DND-41 (cell line): ENCODE data around the gene TSGA10.
"Not testable (repeated sequence)": the region's sequence is repeated elsewhere in the genome, so short reads cannot be mapped to it uniquely, and the experiment has no call there.

Source experiments
- ATAC-seq: fragments of 200-7000 bp; cut with Tn5 transposase; 3 replicates; pipeline ENCODE4 v1.9.1; 2021; ENCODE audit warnings: low read depth; ENCODE audit not compliant: insufficient read depth
- DNase-seq: peaks from one replicate; pipeline ENCODE4 v3.0.0-alpha.2; 2020
- H2AFZ ChIP-seq: 2 replicates; pipeline ENCODE4 v1.6.0; 2012; ENCODE audit warnings: low read depth, low read length
- H3K27ac ChIP-seq: 2 replicates; pipeline ENCODE4 v1.5.1; 2012; ENCODE audit warnings: low read length, inconsistent platforms
- H3K27me3 ChIP-seq: fragments of 200-600 bp; sonication (generic); 2 replicates; pipeline ENCODE4 v1.6.0; 2012; ENCODE audit warnings: low read length, mild to moderate bottlenecking, inconsistent platforms; ENCODE audit not compliant: insufficient read depth, poor library complexity
- H3K36me3 ChIP-seq: 2 replicates; pipeline ENCODE4 v1.5.1; 2012; ENCODE audit warnings: low read length, inconsistent platforms; ENCODE audit not compliant: insufficient read depth
- H3K4me1 ChIP-seq: 2 replicates; pipeline ENCODE4 v1.5.1; 2012; ENCODE audit warnings: mild to moderate bottlenecking, low read length; ENCODE audit not compliant: insufficient read depth
- H3K4me2 ChIP-seq: 2 replicates; pipeline ENCODE4 v1.6.0; 2012; ENCODE audit warnings: mild to moderate bottlenecking, moderate library complexity, low read length, inconsistent platforms; ENCODE audit not compliant: insufficient read depth
- H3K4me3 ChIP-seq, 2 experiments: fragments of 200-600 bp in 1 of 2; shearing (Covaris generic) in 1 of 2; 2 replicates each; pipeline ENCODE4 v1.5.1; 2012 to 2016; ENCODE audit warnings: inconsistent platforms in 2 of 2, low read length in 2 of 2, mild to moderate bottlenecking in 2 of 2, low read depth in 1 of 2, moderate library complexity in 1 of 2
- H3K79me2 ChIP-seq: 2 replicates; pipeline ENCODE4 v1.6.0; 2012; ENCODE audit warnings: low read length, inconsistent platforms; ENCODE audit not compliant: insufficient read depth
- H3K9ac ChIP-seq: 2 replicates; pipeline ENCODE4 v1.6.0; 2012; ENCODE audit warnings: low read depth, mild to moderate bottlenecking, inconsistent platforms, low read length, moderate library complexity
- H3K9me3 ChIP-seq: 2 replicates; pipeline ENCODE4 v1.5.1; 2012; ENCODE audit warnings: low read length, moderate library complexity, mild to moderate bottlenecking, inconsistent platforms; ENCODE audit not compliant: insufficient read depth, severe bottlenecking
- H4K20me1 ChIP-seq: 2 replicates; pipeline ENCODE4 v1.6.0; 2012; ENCODE audit warnings: low read length; ENCODE audit not compliant: insufficient read depth
- CTCF ChIP-seq: IDR thresholded peaks from 2 replicates; pipeline ENCODE4 v1.5.1; 2012; ENCODE audit warnings: borderline replicate concordance, low read length, moderate library complexity, mild to moderate bottlenecking; ENCODE audit not compliant: poor library complexity, severe bottlenecking; ENCODE audit errors: extremely low read depth
- EZH2 ChIP-seq: IDR thresholded peaks from 3 replicates; pipeline ENCODE4 v1.6.1; 2012; ENCODE audit warnings: borderline replicate concordance, low read depth, mild to moderate bottlenecking, moderate library complexity, low read length, inconsistent platforms; ENCODE audit not compliant: severe bottlenecking

Gene TSGA10

GRCh38 chr2:99139003-99139402, 15.7 kb downstream of the TSGA10 start:
- no peak for ATAC-seq
- DNase-seq: no peak
- no peak overlapping the region for H3K27ac ChIP-seq
- no peak overlapping the region for H2AFZ ChIP-seq
- no peaks in the 10 kb centered on the region for H3K79me2 ChIP-seq
- H3K4me3 ChIP-seq: no peak overlapping the region
- no peak overlapping the region for H3K4me2 ChIP-seq
- TF ChIP-seq CTCF (no peak), EZH2 (no peak)
- H3K36me3 ChIP-seq: no peaks in the 10 kb centered on the region
- H3K9ac ChIP-seq: no peak overlapping the region
- peaks cover 25% of the 10 kb centered on the region for H3K4me1 ChIP-seq
- H3K9me3 ChIP-seq: no peaks in the 10 kb centered on the region
- H4K20me1 ChIP-seq: no peaks in the 10 kb centered on the region
- peaks cover 13% of the 10 kb centered on the region for H3K27me3 ChIP-seq

DNA sequence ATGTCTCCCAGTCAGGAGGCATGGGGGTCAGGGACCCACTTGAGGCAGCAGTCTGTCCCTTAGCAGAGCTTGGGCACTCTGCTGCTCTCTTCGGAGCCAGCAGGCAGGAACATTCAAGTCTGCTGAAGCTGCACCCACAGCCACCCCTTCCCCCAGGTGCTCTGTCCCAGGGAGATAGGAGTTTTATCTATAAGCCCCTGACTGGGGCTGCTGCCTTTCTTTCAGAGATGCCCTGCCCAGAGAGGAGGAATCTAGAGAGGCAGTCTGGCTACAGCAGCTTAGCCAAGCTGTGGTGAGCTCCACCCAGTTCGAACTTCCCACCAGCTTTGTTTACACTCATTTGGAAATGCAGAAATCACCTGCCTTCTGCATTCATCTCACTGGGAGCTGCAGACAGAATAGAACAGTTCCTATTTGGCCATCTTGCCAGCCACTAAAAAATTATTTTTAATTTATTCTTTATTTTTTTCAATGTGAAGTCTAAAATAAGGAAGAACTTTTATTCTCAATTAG, 19.6 kb downstream of the TSGA10 start:
- not testable (repeated sequence) for H3K9me3 ChIP-seq, H3K27me3 ChIP-seq, H3K27ac ChIP-seq, H2AFZ ChIP-seq, ATAC-seq, H3K4me3 ChIP-seq, H3K9ac ChIP-seq, H3K4me1 ChIP-seq, H3K36me3 ChIP-seq, H3K4me2 ChIP-seq, DNase-seq, H4K20me1 ChIP-seq, H3K79me2 ChIP-seq

GRCh38 chr2:99127981-99128380, 26.8 kb downstream of the TSGA10 start:
- Histone ChIP-seq H3K4me3 (no peak overlapping the region), H2AFZ (no peak overlapping the region), H3K27me3 (no peaks in the 10 kb centered on the region), H3K27ac (no peak overlapping the region), H3K79me2 (no peaks in the 10 kb centered on the region), H3K9ac (no peak overlapping the region), H3K4me2 (no peak overlapping the region), H3K36me3 (no peaks in the 10 kb centered on the region), H3K9me3 (no peaks in the 10 kb centered on the region), H4K20me1 (no peaks in the 10 kb centered on the region), H3K4me1 (no peaks in the 10 kb centered on the region)
- TF ChIP-seq CTCF (no peak), EZH2 (no peak)
- ATAC-seq: no peak
- no peak for DNase-seq

- ATAC-seq: no peak
- no peaks in the 10 kb centered on the region for H3K36me3 ChIP-seq
- no peaks in the 10 kb centered on the region for H3K9me3 ChIP-seq
- H2AFZ ChIP-seq: no peak overlapping the region
- no peak overlapping the region for H3K4me3 ChIP-seq
- no peaks in the 10 kb centered on the region for H3K4me1 ChIP-seq
- H3K9ac ChIP-seq: no peak overlapping the region
- no peaks in the 10 kb centered on the region for H3K27me3 ChIP-seq
- no peaks in the 10 kb centered on the region for H3K79me2 ChIP-seq
- no peak for DNase-seq
- H3K4me2 ChIP-seq: no peak overlapping the region
- no peak overlapping the region for H3K27ac ChIP-seq
- no peak for TF ChIP-seq CTCF
- no peak for TF ChIP-seq EZH2
- H4K20me1 ChIP-seq: no peaks in the 10 kb centered on the region
Observed at GRCh38 chr2:99112617-99113016, 42.1 kb downstream of the TSGA10 start.
